ENCODE measurements around the gene DRC1. TPM values are rescaled to one million over a fixed set of nuclear protein-coding genes. Genes with fewer than 3 reads are reported as not detected.

The DRC1 gene
- total RNA-seq, 1 donor from 2014 or later, result not detected

GRCh38 chr2:26399771-26400376 lies 1.8 kb upstream of the DRC1 start:
- DNase-seq (ENCODE audit: low read depth in 2 of 2), result no peak

GRCh38 chr2:26400723-26401122 lies 997 bp upstream of the DRC1 start:
- DNase-seq (ENCODE audit: low read depth in 2 of 2), result no peak

- DNase-seq (ENCODE audit: low read depth in 2 of 2), result no peak
These were observed 5.8 kb downstream of the DRC1 start for GRCh38 chr2:26407526-26407925.

GRCh38 chr2:26409785-26410184 lies 8.1 kb downstream of the DRC1 start:
- no peak for DNase-seq (ENCODE audit: low read depth in 2 of 2)

GRCh38 chr2:26410764-26411243 lies 9.1 kb downstream of the DRC1 start:
- no peak for DNase-seq (ENCODE audit: low read depth in 2 of 2)

GRCh38 chr2:26411419-26411818 lies 9.7 kb downstream of the DRC1 start:
- DNase-seq (ENCODE audit: low read depth in 2 of 2), result no peak

GRCh38 chr2:26412091-26412673 lies 10.5 kb downstream of the DRC1 start:
- no peak for DNase-seq (ENCODE audit: low read depth in 2 of 2)

GRCh38 chr2:26414311-26414710 lies 12.6 kb downstream of the DRC1 start:
- no peak for DNase-seq (ENCODE audit: low read depth in 2 of 2)

- DNase-seq (ENCODE audit: low read depth in 2 of 2), result no peak
These were observed 20.2 kb downstream of the DRC1 start for GRCh38 chr2:26421961-26422360.

- DNase-seq (ENCODE audit: low read depth in 2 of 2), result no peak
These were observed 21.4 kb downstream of the DRC1 start for GRCh38 chr2:26422947-26423629.

- DNase-seq (ENCODE audit: low read depth in 2 of 2), result no peak
These were observed 22.0 kb downstream of the DRC1 start for GRCh38 chr2:26423750-26424149.

GRCh38 chr2:26424221-26424620 lies 22.5 kb downstream of the DRC1 start:
- DNase-seq (ENCODE audit: low read depth in 2 of 2), result no peak

GRCh38 chr2:26428846-26429245 lies 27.1 kb downstream of the DRC1 start:
- DNase-seq (ENCODE audit: low read depth in 2 of 2), result no peak

- DNase-seq (ENCODE audit: low read depth in 2 of 2), result peak in 1 of 2 donors; percentile 25
These were observed 28.3 kb downstream of the DRC1 start for GRCh38 chr2:26429779-26430578.

GRCh38 chr2:26430826-26431225 lies 29.1 kb downstream of the DRC1 start:
- DNase-seq (ENCODE audit: low read depth in 2 of 2), result no peak

GRCh38 chr2:26432363-26432762 lies 30.6 kb downstream of the DRC1 start:
- DNase-seq (ENCODE audit: low read depth in 2 of 2), result no peak

- DNase-seq (ENCODE audit: low read depth in 2 of 2), result no peak
These were observed 31.1 kb downstream of the DRC1 start for GRCh38 chr2:26432859-26433258.

- DNase-seq (ENCODE audit: low read depth in 2 of 2), result no peak
These were observed 33.4 kb downstream of the DRC1 start for GRCh38 chr2:26435106-26435505.

GRCh38 chr2:26438526-26438925 lies 36.8 kb downstream of the DRC1 start:
- no peak for DNase-seq (ENCODE audit: low read depth in 2 of 2)

GRCh38 chr2:26438926-26439325 lies 37.2 kb downstream of the DRC1 start:
- no peak for DNase-seq (ENCODE audit: low read depth in 2 of 2)

- DNase-seq (ENCODE audit: low read depth in 2 of 2), result no peak
These were observed 40.6 kb downstream of the DRC1 start for GRCh38 chr2:26442301-26442700.

GRCh38 chr2:26442707-26443106 lies 41.0 kb downstream of the DRC1 start:
- peak in 1 of 2 donors; percentile 61 for DNase-seq (ENCODE audit: low read depth in 2 of 2)
